Measurements from ENCODE around the gene PYGB.
"Not testable (repeated sequence)": the region's sequence is repeated elsewhere in the genome, so short reads cannot be mapped to it uniquely, and the experiment has no call there.

PYGB gene

DNA sequence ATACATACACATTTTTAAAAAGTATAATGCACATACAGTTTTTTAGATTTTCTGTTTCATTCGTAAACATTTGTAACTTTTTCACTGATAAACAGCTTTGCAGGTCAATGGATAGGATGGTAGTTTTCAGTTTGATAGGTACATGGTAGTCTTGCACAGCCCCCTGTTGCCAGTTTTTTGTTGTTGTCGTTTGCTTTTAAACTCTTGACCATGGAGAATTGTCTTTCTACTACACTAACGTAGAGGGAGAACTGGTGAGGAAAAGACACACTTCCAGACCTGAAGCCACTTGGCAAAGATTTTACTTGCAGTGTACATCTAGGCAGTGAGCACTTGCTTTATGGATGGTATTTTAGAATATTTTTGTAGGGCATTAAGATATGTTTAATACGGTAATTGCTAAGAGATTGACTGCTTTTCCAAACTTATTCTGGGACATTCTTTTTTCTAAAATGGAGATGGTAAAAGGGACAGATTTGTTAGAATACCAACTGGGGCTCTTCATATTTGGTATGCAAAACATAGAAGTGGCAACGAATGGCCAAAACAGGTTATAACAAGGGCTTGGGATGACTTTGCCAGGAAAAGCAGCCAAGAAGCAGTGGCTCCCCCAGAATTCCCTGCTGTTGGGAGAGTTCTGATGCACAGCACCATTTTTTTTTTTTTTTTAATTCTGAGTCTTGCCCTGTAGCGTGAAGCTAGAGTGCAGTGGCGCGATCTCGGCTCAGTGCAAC, 1.5 kb downstream of the PYGB start:
- no peak for DNase-seq

DNA sequence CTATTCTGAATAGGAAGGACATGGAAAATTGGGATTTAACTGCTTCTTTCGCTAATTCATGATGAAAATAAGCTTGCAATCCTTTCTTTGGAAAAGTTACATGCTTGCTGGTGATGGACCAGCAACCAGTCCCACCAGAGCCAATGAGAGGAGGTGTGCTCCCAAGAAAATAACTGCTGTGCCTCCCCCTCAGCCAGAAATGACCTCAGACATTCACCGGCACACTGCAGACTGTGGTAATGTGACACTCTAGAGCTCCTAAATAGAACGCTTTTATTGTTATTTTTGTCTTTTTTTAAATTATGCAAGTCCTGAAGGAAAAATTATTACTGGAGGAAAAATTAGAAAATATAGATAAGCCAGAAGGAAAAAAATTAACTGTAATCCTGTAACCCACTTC, 2.6 kb downstream of the PYGB start:
- DNase-seq = no peak

DNA sequence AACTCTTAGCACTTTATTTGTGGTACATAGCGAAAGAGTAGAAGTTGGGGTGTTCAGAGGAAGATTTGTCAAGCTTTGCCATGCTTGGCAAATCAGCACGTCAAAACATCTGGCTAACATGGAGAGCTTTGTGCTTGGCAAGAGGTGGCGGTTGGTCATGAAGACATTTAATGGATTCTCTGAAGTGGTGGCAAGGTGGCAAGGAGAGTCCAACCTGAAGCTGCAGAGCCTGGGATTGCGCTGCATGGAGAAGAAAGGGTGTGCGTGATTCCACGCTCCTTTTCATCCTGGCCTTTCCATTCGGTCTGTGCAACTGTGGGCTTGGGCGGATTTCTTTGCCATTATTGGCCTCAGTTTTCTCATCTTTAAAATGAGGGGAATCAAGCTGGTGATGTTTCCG, 3.1 kb downstream of the PYGB start:
- DNase-seq = no peak

DNA sequence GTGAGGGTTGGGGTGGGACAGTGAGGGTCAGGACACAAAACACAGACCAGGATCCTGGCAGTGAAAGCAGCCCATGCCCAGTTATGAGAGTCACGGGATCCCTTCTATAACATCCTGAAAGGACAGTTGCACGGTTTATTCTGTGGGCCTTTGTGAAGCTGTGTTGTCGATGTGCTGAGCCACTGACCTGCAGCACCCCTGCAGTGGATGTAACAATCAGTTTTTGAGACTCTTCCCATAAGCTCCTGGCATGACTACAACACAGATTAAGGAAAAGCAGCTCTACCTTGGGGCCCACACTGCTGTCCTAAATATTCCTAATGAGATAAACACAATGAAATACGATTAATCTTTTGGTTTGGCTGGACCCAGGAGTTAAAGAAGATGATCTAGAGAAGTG, 3.7 kb downstream of the PYGB start:
- no peak for DNase-seq

DNA sequence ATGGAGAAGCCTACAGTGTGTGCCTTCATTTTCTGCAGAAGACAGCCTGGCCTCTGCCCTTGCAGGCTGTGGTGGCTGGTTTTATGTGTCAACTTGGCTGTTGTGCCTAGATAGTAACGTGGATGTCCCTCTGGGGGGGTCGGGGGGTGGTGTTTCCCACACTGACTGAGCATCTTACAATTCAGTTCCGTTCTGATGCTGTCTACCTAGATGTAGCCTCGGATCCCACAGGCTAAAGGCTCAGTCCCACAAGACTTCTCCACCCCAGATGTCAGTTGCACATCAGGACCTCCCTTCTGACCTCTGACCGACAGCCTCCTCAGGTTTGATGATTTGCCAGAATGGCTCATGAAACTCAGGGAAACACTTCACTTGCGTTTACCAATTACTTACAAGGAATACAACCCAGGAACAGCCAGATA, 4.4 kb downstream of the PYGB start:
- DNase-seq = no peak

DNA sequence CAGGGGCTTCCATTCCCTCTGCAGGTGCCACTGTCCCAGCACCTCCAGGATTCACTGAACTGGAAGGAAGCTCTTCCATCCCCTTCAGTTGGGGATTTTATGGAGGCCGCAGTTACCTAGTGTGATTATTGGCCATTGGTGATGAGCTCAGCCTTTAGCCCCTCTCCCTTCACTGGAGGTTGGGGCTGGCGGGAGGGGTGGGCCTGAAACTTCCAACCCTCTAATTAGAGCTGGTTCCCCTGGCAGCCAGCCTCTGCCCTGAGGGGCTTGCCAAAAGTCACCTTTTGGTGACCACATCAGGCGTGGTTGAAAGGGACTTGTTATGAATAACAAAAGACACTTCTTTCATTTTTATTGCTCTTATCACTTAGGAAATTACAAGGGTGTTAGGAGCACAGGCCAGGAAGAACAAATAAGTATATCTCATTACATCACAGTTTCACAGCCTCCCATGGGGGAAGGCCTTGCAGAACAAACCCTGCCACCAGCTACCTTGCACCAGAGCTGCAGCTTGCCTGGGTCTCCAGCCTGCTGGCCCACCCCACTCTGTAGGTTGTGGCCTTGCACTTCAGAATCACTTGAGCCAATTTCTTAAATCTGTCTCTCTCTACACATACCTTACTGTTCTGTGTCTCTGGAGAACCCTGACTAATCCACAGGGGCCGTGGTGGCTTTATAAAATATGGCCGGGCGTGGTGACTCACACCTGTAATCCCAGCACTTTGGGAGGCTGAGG, 5.0 kb downstream of the PYGB start:
- no peak for DNase-seq

DNA sequence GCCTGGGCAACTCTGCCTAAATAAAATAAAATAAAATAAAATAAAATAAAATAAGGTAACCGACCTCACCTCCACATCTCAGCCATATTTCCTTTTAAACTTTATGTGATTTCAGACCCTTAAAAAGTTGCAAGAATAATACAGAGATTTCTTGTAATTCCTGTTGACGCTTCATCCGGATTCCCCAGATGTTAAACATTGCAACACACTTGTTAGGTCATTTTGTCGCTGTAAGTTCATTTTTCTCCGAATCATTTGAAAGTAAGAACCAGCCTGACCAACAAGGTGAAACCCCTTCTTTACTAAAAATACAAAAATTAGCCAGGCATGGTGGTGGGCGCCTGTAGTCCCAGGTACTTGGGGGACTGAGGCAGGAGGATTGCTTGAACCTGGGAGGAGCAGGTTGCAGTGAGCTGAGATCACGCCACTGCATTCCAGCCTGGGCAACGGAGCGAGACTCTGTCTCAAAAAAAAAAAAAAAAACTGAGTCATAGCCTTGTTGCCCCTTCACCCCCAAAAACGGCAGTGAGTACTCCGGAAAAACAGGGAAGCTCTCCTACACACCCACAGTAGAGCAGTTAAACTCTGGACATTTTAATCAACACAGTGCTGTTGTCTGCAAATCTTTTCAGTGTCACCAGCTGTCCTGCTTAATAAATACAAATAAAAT, 5.9 kb downstream of the PYGB start:
- DNase-seq = no peak

DNA sequence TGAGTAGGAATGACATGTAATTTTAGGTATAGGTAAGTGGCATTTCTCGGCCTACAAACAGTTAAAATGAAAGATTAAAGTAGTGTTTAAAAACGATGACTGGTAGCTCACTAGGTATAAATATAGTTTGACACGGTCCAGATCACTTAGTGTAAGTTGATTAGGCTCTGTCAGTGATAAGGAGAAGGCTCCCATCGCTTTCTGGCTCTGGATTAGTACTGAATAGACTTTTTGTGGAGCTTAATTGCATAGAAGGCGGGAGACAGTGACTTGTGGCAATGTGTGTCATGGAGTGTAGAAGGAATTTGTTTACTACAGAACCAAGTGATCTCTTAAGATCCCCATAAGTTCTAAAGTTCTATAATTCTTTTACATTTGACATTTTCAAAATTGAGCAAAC, 6.7 kb downstream of the PYGB start:
- DNase-seq = no peak

DNA sequence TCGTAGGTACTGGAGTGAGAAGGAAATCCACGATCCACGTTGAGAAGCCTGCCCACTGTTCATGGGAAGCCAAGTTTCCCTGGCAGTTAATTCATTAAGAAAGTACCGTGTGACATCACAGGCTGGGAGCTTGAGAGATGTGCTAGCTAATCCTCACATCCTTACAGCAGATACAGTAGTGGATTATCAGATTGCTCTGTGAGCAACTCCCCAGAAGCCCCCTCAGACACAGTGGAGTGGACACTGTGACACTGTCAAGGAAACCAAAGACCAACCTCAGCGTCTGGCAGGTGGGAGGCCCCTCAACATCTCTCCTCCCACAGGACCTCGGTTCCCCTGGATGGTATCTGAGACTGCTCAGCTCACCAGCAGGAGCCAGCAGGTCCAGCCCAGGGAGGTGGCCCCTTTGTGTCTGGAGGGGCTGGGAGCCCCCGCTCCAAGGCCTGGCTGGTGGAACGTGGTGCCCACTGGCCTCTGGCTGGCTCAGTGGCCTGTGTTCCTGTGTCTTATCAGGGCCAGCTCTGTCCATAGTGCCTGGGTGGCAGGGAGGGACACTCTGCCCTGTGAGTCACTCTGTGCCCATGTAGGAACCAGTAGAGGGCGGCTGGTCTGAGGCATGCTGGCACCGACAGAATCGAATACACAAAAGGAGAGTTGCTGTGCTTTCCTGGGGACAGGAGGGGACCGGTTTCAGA, 7.2 kb downstream of the PYGB start:
- DNase-seq = no peak

DNA sequence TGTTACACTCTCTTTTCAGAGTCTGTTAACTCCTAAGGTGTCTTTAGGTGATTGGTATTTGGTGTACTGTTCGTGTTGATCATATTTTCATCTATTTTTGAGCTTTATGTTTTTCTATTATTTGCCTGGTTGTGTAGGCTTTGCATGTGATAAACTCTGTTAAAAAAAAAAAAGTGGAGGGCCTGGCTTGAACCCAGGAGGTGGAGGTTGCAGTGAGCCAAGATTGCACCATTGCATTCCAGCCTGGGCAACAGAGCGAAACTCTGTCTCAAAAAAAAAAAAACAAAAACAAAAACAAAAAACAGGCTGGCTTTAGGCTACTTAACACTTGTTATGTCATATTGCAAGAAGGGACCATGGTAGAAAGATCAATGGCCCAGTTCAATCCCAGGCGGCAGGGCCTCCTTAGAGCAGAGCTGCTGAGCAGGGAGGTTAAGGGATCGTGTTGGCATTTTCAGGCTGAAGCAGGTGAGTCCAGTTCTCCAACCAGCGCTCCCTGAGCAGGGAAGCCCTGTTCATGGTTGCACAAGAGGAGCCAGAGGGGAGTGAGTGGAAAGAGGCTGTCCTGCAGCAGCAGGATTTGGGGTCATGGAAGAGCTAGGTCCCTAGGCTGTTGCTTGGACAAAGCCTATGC, 8.5 kb downstream of the PYGB start:
- DNase-seq = no peak

DNA sequence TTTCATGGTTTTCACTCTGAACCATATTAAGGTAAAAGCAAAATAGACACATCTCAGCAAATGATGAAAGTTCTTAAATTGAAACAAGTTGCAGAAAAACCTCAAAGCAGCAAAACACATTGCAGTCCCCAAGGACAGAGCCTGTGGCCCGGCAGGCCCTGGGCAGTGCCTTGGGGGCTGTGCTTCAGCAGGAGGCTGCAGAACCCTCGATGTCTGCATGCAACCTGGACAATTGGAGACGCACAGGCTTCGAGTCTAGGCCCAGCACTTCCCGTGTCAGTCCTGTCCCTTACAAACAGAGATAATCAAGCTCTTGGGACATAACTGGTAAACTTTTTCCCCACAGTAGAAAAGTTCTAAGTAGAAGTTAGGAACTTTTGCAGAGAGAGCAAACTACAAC, 9.2 kb downstream of the PYGB start:
- no peak for DNase-seq

DNA sequence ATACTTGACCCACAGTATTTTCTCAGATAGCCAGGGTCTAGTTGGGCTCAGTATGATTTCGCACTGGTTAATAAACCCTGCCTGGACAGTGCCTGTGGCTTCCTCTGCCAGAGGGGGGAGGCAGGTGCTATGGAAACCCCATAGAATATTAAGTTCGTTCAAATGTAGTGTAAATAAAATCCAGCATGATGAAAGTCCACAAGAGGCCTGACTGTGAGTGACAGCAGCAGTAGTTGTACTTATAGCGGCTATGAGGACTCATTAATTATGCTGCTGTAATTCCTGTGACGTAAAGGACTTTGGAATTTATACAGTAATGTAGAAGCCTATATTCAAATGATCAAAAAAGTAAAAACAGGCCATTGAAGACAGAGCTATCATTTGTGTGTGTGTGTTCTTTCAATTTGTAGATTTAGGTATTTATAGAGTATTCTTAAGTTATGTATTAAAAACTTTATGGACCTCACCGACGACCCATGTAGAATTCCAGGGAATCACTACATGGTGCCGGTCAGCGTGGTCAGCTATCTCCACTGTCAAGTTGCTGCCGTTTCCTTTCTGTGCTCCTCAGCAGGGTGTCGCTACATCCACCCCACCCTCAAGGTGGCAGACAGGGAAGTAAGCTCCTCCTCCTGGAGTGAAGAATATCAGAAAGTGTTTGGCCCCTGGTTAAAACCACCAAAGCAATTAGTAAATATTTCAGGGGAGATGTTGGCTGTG, 10.0 kb downstream of the PYGB start:
- no peak for DNase-seq

DNA sequence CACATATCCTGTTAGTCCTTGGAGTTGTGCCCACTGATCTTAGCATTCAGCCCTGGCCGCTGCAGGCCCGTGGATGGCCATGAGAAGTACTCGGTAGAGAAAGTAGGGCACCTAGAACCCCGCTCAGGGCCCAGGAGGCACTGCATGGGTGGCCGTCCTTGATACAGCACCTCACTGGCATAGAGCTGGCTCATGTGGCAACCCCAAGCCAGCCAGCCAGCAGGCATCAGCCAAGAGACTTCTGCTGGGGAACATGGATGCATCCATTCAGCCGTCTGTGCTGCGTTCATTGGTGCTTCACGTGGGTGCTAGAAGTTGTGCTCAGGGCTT, 10.6 kb downstream of the PYGB start:
- no peak for DNase-seq

DNA sequence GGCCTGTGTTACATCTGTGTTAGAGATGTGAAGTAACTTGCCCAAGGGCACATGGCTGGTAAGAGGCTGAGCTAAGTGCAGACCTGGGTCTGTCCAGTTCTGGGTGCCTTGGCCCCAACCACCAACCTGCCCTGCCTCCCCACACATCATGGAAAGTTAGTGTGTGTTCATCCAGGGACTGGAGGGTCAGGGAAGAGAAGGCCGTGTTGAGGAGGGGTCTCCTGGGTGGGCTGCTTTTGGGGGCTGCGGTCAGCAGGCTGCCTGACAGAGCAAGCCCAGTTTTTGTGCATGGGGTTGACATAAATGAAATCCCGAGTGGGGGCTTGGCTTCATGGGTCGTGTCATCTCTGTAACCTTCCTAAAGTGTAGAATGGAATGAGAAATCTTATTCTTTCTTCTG, 10.9 kb downstream of the PYGB start:
- no peak for DNase-seq

DNA sequence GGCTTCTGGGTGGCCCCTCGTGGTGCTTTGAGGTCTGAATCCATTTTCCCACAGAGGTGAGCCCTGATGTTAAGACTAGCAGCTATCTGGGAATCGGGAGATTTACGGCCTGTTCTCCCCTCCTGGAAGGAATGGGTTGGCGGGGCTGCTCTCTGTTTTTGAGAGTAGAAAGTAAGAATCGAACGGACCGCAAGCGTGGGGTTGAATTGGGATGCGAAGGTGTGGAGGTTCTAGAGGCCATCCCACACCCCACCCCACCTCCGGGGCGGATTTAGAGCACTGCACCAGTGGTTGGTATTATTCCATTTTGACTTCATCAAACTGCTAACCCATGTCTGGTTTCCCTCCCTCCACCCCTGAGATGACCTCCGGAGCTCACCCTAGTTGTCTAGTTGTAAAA, 11.5 kb downstream of the PYGB start:
- no peak for DNase-seq

DNA sequence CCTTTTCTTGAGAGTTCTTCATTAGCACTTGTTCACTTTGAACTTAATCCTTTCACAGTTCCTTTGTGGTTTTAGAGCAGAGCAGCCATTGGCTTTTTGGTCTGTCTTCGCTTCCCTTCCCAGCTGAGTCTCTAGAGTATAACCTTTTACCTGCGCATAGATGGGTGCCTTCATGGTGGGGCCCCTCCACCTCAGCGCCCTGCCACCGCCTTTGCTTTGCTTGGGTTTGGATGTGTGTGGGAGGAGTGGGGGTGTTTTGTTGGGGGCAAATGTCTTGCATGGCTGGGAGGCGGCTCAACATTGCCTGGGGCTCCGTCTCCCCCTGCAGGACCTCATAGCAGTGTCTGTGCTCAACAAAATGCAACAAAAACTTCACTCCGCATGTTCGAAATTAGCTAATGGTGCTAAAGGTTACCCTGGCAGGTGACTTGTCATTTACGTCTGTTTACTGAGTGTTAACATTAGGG, 11.9 kb downstream of the PYGB start:
- DNase-seq = no peak

DNA sequence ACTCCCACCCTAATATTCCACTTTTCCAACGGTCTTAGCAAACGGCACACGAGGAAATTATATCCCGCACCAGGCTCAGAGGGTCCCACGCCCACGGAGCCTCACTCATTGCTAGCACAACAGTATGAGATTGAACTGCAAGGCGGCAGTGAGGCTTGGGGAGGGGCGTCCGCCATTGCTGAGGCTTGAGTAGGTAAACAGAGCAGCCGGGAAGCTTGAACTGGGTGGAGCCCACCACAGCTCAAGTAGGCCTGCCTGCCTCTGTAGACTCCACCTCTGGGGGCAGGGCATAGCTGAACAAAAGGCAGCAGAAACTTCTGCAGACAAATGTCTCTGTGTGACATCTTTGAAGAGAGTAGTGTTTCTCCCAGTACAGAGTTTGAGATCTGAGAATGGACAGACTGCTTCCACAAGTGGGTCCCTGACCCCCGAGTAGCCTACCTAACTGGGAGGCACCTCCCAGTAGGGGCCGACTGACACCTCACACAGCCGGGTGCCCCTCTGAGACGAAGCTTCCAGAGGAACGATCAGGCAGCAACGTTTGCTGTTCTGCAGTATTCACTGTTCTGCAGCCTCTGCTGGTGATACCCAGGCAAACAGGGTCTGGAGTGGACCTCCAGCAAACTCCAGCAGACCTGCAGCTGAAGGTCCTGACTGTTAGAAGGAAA, 13.0 kb downstream of the PYGB start:
- not testable (repeated sequence) for DNase-seq

DNA sequence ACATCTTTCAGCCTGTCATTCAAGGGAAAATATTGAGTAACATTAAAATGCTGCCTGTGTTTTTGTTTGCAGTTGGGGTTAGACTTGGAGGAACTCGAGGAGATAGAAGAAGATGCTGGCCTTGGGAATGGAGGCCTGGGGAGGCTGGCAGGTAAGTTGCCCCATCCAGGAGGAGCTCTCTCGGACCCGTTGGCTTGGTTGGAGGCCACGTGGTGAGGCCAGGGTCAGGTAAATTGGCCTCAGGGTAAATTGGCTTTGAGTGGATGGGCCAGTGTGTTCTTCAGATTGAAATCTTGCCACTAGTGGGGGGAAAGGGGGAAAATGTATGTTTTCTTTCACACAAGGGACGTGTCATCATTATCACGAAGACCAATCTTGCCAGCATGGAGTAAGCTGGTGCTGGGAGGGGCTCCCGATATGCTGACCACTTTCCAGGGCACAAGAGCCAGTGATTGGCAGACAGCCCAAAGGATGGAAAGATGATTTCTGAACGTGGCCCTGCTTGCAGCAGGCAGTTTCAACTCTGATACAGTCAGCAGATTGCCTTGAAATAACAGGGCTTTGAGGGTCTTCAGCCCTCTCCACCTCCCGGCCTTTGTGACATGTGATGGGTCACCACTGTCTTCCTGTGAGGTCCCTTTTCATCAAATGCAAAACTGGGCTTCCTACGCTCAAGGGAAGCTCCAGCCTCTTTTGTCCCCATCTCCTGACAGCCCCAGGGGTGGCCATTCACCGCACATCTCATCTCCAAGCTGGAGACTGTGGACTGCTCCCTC, 21.4 kb downstream of the PYGB start:
- no peak for DNase-seq

DNA sequence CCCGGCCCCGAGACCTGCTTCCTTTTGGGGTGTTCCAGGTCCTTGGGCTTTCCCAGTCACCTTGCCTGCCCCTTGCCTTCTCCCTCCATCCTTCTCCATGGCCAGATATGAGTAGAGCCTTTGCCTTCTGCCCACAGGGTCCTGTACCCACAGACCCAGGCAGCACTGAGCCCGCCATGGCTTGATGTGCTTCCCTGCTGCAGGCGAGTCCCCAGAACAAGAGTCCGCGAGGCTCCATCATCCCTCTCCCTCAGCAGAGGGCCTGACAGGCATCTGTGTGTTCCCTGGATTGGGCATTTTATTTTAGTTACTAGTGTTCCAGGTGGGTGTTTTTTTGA, 21.9 kb downstream of the PYGB start:
- no peak for DNase-seq

DNA sequence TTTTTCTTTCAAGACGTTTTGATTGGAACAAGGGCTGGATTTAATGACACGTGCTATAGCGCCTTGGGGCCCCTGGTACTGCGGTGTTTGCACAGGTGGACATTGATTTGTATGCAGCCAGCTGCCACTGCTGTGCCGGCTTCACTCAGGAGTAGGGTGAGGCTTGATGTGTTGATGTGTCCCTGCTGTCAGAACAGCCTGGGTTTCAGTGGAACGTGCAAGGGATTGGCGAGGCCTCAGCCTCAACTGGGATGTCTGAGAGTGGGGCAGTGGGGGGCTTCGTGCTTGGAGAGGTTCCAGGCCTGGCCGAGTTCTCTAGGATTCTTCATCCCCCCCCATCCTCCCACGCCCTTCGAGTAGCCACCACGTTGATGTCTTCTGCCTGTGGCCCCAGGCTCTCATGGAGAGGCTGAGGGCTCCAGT, 23.0 kb downstream of the PYGB start:
- DNase-seq = no peak
